Prostate gland (tissue), 2 donors: ENCODE measurements around the gene ATP13A4.

ENCODE experiments used
- CTCF ChIP-seq, 4 experiments: fragments of 200-600 bp in 2 of 4; fragments of 450-650 bp in 2 of 4; sonication (generic) in 2 of 4; IDR thresholded peaks; 1 replicate in 3 of 4; 2 replicates in 1 of 4; pipeline ENCODE4 v1.5.1; 2016 to 2019; ENCODE audit warnings: antibody characterized with exemption in 4 of 4, mild to moderate bottlenecking in 2 of 4, moderate library complexity in 2 of 4
- POLR2AphosphoS5 ChIP-seq: sonication (generic); formaldehyde crosslinking; IDR thresholded peaks from one replicate; pipeline ENCODE4 v1.6.1; 2017; ENCODE audit warnings: antibody characterized with exemption

GRCh38 chr3:193396451-193397244 lies 158.0 kb downstream of the ATP13A4 start:
- TF ChIP-seq POLR2AphosphoS5 (no peak), CTCF (IDR thresholded peaks at IDR 0.05) (no peak)
